ENCODE data around the gene CDH5. TPM values are rescaled to one million over a fixed set of nuclear protein-coding genes. Genes with fewer than 3 reads are reported as not detected.

Gene CDH5
- total RNA-seq, 4 donors from 2014 or later, result 31.2 to 126 (median 70.6) TPM

- TF ChIP-seq POLR2A (IDR thresholded peaks at IDR 0.05) (no peak), CTCF (IDR thresholded peaks at IDR 0.05) (no peak)
- Histone ChIP-seq H3K36me3 (no peaks in the 10 kb centered on the region), H3K9me3 (no peaks in the 10 kb centered on the region), H3K4me1 (no peaks in the 10 kb centered on the region), H3K27me3 (no peaks in the 10 kb centered on the region), H3K4me3 (no peak overlapping the region), H3K27ac (no peak overlapping the region)
- no peak for DNase-seq
- intact Hi-C loops (cut with DNase I; ENCODE audit: low total_unique reads), result no loop called here
Measured at GRCh38 chr16:66395806-66396555, 29.5 kb downstream of the CDH5 start.

DNA sequence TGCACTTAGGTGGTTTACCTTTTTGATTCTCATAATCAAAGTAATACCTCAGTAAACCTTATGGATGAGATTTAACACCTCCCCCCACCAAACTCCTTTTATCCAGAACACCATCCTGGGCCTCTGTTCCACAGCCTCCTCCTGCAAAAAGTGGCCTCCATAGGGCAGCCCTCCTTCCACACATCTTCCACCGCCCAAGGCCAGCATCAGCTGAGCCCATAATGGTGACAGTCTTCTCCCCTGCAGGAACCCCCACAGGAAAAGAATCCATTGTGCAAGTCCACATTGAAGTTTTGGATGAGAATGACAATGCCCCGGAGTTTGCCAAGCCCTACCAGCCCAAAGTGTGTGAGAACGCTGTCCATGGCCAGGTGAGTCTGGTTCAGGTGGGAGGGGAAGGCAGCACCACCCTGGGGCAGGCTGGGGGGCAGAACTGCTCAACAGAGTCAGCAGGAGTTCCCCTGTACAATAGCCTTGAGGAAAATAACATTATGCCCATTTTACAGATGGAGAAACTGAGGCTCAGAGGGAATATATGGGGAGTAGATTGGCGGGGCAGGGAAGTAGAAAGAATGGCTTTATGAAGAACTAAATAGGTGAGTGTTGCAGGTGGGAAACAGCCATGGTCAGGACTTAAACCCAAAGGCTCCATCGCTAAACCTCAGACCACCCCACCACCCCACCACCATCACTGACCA lies 31.4 kb downstream of the CDH5 start:
- intact Hi-C loops (cut with DNase I; ENCODE audit: low total_unique reads), result no loop called here
- no peaks in the 10 kb centered on the region for H3K9me3 ChIP-seq
- H3K4me1 ChIP-seq, result no peaks in the 10 kb centered on the region
- H3K4me3 ChIP-seq, result no peak overlapping the region
- no peak for DNase-seq
- no peaks in the 10 kb centered on the region for H3K27me3 ChIP-seq
- no peak overlapping the region for H3K27ac ChIP-seq
- no peaks in the 10 kb centered on the region for H3K36me3 ChIP-seq
- TF ChIP-seq POLR2A (IDR thresholded peaks at IDR 0.05), result no peak
- no peak for TF ChIP-seq CTCF (IDR thresholded peaks at IDR 0.05)

GRCh38 chr16:66399031-66399430 lies 32.5 kb downstream of the CDH5 start:
- Histone ChIP-seq H3K4me1 (no peaks in the 10 kb centered on the region), H3K4me3 (no peak overlapping the region), H3K9me3 (no peaks in the 10 kb centered on the region), H3K27me3 (no peaks in the 10 kb centered on the region), H3K36me3 (no peaks in the 10 kb centered on the region), H3K27ac (no peak overlapping the region)
- intact Hi-C loops (cut with DNase I; ENCODE audit: low total_unique reads), result no loop called here
- TF ChIP-seq POLR2A (IDR thresholded peaks at IDR 0.05), result no peak
- no peak for TF ChIP-seq CTCF (IDR thresholded peaks at IDR 0.05)
- no peak for DNase-seq

DNA sequence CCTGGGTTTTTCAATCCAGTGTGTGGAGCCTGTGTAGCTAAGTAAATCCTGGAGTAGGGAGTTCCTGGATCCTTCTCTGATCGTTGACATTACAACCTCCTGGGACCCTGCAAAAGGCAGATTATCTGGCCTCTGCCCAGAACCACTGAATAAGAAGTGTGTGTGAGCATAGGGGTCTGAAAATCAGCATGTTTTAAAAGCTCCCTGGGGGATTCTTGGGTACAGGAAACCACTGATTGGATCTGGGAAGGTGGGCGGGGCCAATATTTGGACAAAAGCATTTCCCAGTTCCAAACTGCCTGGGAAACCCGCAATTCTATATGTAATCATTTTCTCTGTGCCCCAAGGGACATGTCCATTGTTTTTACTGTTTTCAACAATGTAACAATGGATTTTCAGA lies 33.4 kb downstream of the CDH5 start:
- Histone ChIP-seq H3K4me1 (no peaks in the 10 kb centered on the region), H3K36me3 (no peaks in the 10 kb centered on the region), H3K4me3 (no peak overlapping the region), H3K9me3 (no peaks in the 10 kb centered on the region), H3K27ac (no peak overlapping the region), H3K27me3 (no peaks in the 10 kb centered on the region)
- intact Hi-C loops (cut with DNase I; ENCODE audit: low total_unique reads), result loop anchor here (10.0 kb wide), 1 partner anchor 205 kb away; the partner anchor contains the start of gene CMTM3
- TF ChIP-seq CTCF (IDR thresholded peaks at IDR 0.05) (no peak), POLR2A (IDR thresholded peaks at IDR 0.05) (no peak)
- no peak for DNase-seq
